K562 (cell line): ENCODE results near the gene SLC38A11. TPM values are rescaled to one million over a fixed set of nuclear protein-coding genes. Genes with fewer than 3 reads are reported as not detected.

Experiments used
- C11orf30 ChIP-seq: fragments of 450-650 bp; IDR thresholded peaks from 2 replicates; pipeline ENCODE4 v1.6.1; 2016; ENCODE audit warnings: low read depth, mild to moderate bottlenecking
- E2F6 ChIP-seq, 2 experiments: IDR thresholded peaks; 2 replicates each; pipeline ENCODE4 v1.6.1; 2011; ENCODE audit warnings: borderline replicate concordance in 1 of 2, control low read depth in 1 of 2, low read depth in 1 of 2, low read length in 1 of 2, mild to moderate bottlenecking in 1 of 2, mixed read lengths in 1 of 2, moderate library complexity in 1 of 2; ENCODE audit not compliant: insufficient read depth in 1 of 2, insufficient read length in 1 of 2, poor library complexity in 1 of 2, severe bottlenecking in 1 of 2; ENCODE audit errors: extremely low read depth in 1 of 2
- GABPA ChIP-seq: fragments of 200-800 bp; sonication (Bioruptor generic); conservative IDR thresholded peaks from 2 replicates; pipeline ENCODE4 v1.6.1; 2016; ENCODE audit warnings: low read depth, missing genetic modification characterization, missing compliant biosample characterization
- PKNOX1 ChIP-seq: fragments of 450-650 bp; IDR thresholded peaks from 2 replicates; pipeline ENCODE4 v1.6.1; 2016
- SMARCB1 ChIP-seq: IDR thresholded peaks from 2 replicates; pipeline ENCODE4 v1.6.1; 2011; ENCODE audit warnings: improper control_type of control experiment, low read depth; ENCODE audit not compliant: insufficient read length
- THRAP3 ChIP-seq: fragments of 450-650 bp; IDR thresholded peaks from 2 replicates; pipeline ENCODE4 v1.6.1; 2016; ENCODE audit warnings: mild to moderate bottlenecking, inconsistent platforms, borderline replicate concordance
- VEZF1 ChIP-seq: fragments of 200-800 bp; sonication (Bioruptor generic); IDR thresholded peaks from 2 replicates; pipeline ENCODE4 v1.6.1; 2017; ENCODE audit warnings: missing genetic modification characterization, missing compliant biosample characterization
- ZNF121 ChIP-seq: sonication (generic); formaldehyde crosslinking; conservative IDR thresholded peaks from 2 replicates; pipeline ENCODE4 v1.8.0; 2022; ENCODE audit warnings: missing genetic modification reagents
- ZNF140 ChIP-seq: fragments of 250-450 bp; sonication (Bioruptor Pico); IDR thresholded peaks from 2 replicates; pipeline ENCODE4 v1.8.0; 2021; ENCODE audit warnings: moderate library complexity, mild to moderate bottlenecking, inconsistent platforms
- ZNF696 ChIP-seq: fragments of 250-450 bp; sonication (Bioruptor Pico); conservative IDR thresholded peaks from 2 replicates; pipeline ENCODE4 v1.4.0; 2020; ENCODE audit warnings: mild to moderate bottlenecking, moderate library complexity
- ZNF717 ChIP-seq: fragments of 250-450 bp; sonication (Bioruptor Pico); IDR thresholded peaks from 2 replicates; pipeline ENCODE4 v1.5.0; 2021
- polyA plus RNA-seq, 8 experiments: library from polyadenylated mRNA; depleted of rRNA in 4 of 8; stranded (reverse) in 5 of 8; unstranded in 3 of 8; fragments of >200 nt; fragmentation: Nextera tagmentation in 2 of 8; fragmentation: Illumina TruSeq in 1 of 8; extraction: Ambion mirVana in 2 of 8; extraction: Trizol in 1 of 8; gene quantifications; 2 replicates each; pipeline versions ENCODE4 v1.2.1 to v1.2.3, GENCODE V29; 2011 to 2014; ENCODE audit warnings: inconsistent platforms in 1 of 8, missing spikeins in 1 of 8
- total RNA-seq, 7 experiments: library from RNA; depleted of rRNA in 6 of 7; stranded (reverse); fragments of >200 nt in 6 of 7; fragmentation: Illumina TruSeq in 2 of 7; extraction: Trizol in 2 of 7; gene quantifications; 2 replicates each; pipeline versions ENCODE4 v1.2.1 to v1.2.3, GENCODE V29; 2011 to 2021; ENCODE audit warnings: low replicate concordance in 1 of 7

Gene SLC38A11
- total and polyA plus RNA-seq, 9 of the 15 experiments (the other 6 are each of a cell fraction or from before 2014, with no cell fraction given), result not detected

GRCh38 chr2:164877169-164877568 lies 78.2 kb downstream of the SLC38A11 start (continued):
- no peak for TF ChIP-seq PKNOX1
- no peak for TF ChIP-seq SMARCB1
- TF ChIP-seq ZNF696 (CRISPR knock-in tag), result no peak
- TF ChIP-seq ZNF140 (CRISPR knock-in tag), result no peak
- no peak for TF ChIP-seq ZNF121 (CRISPR knock-in tag)
- TF ChIP-seq E2F6 (IDR thresholded peaks at IDR 0.05; ENCODE audit: borderline replicate concordance in 1 of 2, extremely low read depth in 1 of 2, insufficient read depth in 1 of 2, insufficient read length in 1 of 2, low read depth in 1 of 2, low read length in 1 of 2, poor library complexity in 1 of 2, severe bottlenecking in 1 of 2), result no peak
- no peak for TF ChIP-seq THRAP3
- no peak for TF ChIP-seq VEZF1 (CRISPR knock-in tag)
- TF ChIP-seq C11orf30, result no peak
- TF ChIP-seq GABPA, result no peak
- TF ChIP-seq ZNF717 (CRISPR knock-in tag), result no peak
